SKM-1 treated with dmso at 0.1 percent for 144 hours (cell line): ENCODE results near the gene MME.
A peak's percentile ranks its signal among the peaks of the same experiment; 100 is the strongest.

Experiments
- DNase-seq: peaks from one replicate; lab custom pipeline; 2025; ENCODE audit not compliant: unreplicated experiment; lab: John Stamatoyannopoulos, UW

The MME gene

GRCh38 chr3:155135003-155135402 lies 54.9 kb downstream of the MME start:
- no peak for DNase-seq

DNA sequence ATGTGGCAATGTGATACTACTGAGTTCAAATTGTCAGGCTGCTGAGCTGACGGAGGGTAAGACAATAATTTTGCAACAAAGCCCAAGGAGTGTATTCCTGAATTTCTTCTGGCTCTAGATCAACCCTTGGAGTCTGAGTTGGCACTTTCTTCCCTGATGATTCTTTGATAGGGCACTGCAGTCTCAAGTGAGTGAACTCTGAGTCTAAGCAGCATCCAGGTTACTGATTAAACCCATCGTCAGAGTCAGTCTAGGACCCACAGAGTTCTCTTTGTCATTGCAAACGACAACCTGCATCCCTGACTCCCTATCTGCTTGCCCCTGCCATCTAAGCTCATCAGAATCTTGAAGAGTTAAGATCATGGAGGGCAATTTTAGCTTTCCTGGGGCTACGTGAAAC lies 58.6 kb downstream of the MME start:
- no peak for DNase-seq

GRCh38 chr3:155147588-155147987 lies 67.5 kb downstream of the MME start:
- no peak for DNase-seq

- DNase-seq, result no peak
These were observed 69.4 kb downstream of the MME start for GRCh38 chr3:155149494-155149893.

GRCh38 chr3:155153242-155154186 lies 73.4 kb downstream of the MME start:
- no peak for DNase-seq

DNA sequence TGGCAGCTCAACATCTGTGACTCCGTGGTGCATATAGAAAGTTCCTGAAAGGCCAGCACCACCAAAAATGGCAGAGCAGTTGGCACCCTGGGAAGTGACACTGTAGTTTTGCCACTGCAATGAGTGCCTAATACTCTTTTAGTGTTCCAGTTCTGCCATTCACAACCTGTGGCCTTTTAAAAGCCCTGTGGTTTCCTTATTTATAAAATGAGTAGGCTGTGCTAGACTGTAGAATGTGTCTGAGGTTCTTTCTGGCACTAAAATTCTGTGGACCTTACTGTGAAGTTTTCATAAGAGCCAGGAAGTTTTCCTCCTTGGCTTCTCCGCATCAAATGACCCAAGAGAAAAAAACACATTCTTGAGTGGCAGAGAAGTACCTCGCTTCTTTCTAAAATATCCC lies 74.1 kb downstream of the MME start:
- no peak for DNase-seq

DNA sequence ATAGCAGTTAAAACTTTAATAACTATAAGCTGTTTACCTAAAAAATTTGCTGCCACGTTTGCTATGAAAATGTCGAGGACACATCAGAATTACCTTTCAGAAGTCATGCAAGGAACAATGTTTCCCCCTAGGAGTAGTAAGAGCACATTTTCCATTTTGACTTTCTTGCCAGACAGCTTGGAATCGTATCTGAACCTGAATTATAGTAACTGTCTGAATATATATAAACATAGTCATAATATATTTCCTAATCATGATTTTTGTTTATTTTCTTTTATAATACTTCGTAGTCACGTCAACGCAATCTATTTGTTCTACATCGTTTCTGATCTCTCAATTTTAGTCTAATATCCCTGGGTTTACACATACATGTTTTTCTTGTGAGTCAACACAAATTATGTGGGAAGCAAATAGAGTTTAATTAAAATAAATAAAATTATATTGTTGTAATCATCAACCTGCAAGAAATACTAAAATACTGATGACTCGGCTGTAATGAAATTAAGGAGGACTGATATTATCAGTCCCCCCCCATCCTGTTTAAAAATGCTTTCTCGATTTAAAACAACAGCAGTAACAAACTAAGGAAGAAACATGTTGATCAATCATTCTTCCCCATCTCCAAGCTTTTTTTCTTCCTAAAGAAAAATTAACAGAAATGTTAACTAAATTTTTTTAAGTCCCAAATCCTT lies 78.4 kb downstream of the MME start:
- no peak for DNase-seq

- no peak for DNase-seq
These were observed 79.2 kb downstream of the MME start for GRCh38 chr3:155159301-155159700.

- DNase-seq, result no peak
These were observed 81.6 kb downstream of the MME start for GRCh38 chr3:155161640-155162292.

- no peak for DNase-seq
These were observed 84.2 kb downstream of the MME start for GRCh38 chr3:155164306-155164705.

DNA sequence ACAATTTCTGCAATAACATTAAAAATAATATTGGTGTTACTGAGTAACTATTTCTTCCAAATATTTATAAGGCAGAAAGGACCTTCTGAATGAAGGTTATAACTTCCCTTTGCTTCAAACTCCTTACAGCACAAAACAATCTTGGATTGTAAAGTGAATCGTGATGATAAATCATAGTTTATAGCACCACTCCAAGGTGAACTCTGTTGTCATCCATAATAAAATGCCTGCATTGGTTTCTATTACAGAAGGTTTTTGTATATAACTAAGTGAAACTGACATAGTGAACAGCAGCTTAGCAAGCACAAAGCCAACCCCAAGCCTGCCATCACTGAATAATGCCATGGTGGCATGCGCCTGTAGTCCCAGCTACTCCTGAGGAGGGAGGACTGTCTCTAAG lies 86.3 kb downstream of the MME start:
- DNase-seq, result no peak

DNA sequence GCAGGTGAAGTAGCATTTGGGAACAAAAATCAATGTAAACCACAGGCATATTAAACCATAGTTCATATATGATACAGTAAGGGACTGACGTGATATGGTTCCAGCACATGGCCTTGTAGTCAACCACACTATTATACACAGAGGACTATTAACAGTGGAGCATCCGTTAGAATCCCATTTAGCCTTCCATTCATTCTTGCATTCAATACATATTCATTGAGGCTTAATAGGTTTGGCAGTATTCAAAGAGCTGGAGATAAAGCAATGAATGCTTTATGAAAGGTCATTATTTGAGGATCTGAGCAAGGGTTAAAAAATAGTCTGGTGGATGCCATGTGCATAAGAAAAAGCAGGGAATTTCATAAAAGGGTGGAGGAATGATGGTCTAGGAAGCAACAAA lies 89.1 kb downstream of the MME start:
- no peak for DNase-seq

GRCh38 chr3:155173771-155174170 lies 93.7 kb downstream of the MME start:
- DNase-seq, result no peak

DNA sequence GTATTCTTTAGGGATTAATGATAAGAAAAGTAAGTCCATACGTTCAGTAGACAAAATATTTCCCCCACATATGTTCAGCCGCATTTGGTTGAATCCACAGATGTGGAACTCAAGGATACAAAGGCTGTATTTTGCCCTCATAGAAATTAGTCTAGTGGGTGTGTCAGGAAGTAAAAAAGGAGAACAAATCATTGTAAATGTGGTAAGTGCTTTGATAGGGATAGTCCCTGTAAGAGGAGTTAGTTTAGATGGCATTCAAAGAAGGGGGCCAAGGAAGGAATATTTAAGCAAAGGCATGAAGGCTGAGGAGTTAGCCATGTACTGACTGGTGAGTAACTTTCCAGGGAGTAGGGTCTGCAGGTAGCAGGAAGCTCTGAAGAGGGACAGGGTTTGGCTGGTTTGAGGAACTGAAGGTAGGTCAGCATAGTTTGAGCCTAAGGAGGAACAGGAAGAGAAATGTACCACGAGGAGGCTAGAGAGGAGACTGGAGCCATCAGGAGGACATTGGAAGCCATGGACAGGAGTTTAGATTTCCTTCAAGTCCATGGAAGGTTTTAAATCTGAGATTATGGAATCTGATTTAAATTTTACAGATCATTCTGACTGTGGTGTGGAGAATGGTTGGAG lies 98.8 kb downstream of the MME start:
- DNase-seq, result peak; percentile 28

DNA sequence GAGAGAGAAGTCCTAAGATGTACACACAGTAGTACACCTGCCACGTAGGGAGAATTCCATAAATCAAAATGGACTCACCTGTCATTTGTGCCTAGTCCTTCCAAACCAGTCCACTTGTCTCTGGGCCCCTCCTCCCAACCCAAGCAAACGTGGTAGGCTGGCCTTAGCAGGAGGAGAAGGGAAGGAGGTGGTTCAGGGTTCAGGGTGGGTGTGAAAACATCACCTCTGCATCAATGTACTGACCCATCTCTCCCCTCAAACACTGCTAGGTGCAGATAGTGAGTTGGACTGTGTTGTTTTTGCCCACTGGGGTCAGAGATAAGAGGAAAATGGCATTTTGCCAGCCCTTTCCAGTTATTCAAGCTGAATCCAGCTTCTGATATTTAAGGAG lies 99.3 kb downstream of the MME start:
- no peak for DNase-seq

DNA sequence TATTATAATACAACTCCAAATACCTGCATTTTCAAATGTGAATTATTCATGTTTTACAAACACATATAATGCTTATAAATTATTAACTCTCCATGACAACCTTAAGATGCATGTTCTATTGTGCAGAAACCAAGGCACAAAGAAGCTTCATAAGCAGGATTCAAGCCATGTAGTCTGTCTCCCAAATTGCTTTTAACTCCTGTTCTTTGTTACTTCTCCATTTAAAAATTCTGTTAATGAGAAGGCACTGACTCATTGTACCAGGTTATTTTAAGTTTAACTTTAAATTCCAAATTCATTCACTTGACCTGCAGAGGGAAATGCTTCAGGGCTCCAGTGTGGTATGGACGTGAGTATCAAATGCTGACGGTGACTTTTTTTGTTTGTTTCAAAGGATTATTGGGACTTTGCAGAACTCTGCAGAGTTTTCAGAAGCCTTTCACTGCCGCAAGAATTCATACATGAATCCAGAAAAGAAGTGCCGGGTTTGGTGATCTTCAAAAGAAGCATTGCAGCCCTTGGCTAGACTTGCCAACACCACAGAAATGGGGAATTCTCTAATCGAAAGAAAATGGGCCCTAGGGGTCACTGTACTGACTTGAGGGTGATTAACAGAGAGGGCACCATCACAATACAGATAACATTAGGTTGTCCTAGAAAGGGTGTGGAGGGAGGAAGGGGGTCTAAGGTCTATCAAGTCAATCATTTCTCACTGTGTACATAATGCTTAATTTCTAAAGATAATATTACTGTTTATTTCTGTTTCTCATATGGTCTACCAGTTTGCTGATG lies 100.0 kb downstream of the MME start:
- DNase-seq, result no peak

DNA sequence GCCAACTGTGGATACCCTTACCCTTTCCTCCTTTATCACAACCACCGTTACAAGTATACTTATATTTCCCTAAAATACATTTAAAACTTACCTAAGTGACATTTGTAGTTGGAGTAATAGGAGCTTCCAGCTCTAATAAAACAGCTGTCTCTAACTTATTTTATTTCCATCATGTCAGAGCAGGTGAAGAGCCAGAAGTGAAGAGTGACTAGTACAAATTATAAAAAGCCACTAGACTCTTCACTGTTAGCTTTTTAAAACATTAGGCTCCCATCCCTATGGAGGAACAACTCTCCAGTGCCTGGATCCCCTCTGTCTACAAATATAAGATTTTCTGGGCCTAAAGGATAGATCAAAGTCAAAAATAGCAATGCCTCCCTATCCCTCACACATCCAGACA lies 102.3 kb downstream of the MME start:
- no peak for DNase-seq

GRCh38 chr3:155184011-155184410 lies 103.9 kb downstream of the MME start:
- no peak for DNase-seq

- DNase-seq, result no peak
These were observed 105.5 kb downstream of the MME start for GRCh38 chr3:155185631-155186071.

DNA sequence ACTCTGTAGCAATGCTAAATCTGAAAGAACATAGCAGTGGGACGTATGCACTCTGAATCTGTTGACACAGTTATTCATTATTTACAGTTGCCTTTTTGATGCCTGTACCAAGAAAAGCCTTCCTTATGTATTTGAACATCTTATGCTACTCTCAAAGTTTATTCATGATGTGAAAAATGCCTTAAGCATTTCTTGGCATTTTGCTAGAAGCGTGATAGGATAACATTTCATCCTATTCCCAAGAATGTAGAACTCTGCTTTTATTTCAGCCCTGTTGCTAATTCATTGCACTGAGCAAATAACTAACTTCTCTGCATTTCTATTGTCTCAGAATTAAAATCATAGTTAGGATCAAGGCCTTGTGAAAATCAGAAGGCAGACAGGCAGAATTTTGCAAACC lies 107.9 kb downstream of the MME start:
- no peak for DNase-seq

DNA sequence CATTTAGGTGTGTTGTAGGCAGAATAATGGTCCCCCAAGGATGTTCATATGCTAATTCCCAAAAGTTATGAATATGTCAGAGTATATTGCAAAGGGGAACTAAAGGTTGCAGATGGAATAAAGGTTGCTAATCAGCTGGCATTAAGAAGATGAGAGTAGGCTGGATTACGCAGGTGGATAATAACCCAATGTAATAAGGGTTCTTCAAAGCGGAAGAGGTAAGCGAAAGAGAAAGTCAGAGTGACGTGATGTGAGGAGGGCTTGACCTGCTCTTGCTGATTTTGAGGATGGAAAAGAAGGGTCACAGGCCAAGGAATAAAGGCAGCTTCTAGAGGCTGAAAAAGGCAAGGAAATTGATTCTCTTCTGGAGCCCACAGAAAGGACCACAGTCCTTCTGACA lies 109.4 kb downstream of the MME start:
- DNase-seq, result no peak
